HL-60 (cell line): ENCODE data around the gene PKIB.
"Not testable (repeated sequence)": the region's sequence is repeated elsewhere in the genome, so short reads cannot be mapped to it uniquely, and the experiment has no call there.

ENCODE experiments used
- DNase-seq, 2 experiments: peaks; one replicate each; pipeline ENCODE4 v3.0.0-alpha.2; 2010 to 2020; ENCODE audit warnings: low read depth in 1 of 2, low spot score in 1 of 2
- H3K27ac ChIP-seq: fragments of 250-450 bp; sonication (Bioruptor Pico); replicated peaks from 2 replicates; pipeline ENCODE4 v1.5.1; 2020; ENCODE audit warnings: mild to moderate bottlenecking, moderate library complexity
- H3K27me3 ChIP-seq: fragments of 250-450 bp; sonication (Bioruptor Pico); 2 replicates; pipeline ENCODE4 v1.5.1; 2021; ENCODE audit warnings: mild to moderate bottlenecking, moderate library complexity; ENCODE audit not compliant: insufficient read depth, poor library complexity, severe bottlenecking
- H3K4me3 ChIP-seq: replicated peaks from 2 replicates; pipeline ENCODE4 v1.5.1; 2011; ENCODE audit warnings: mild to moderate bottlenecking, control low read depth, low read length; ENCODE audit not compliant: insufficient read depth
- GABPA ChIP-seq: IDR thresholded peaks from 2 replicates; pipeline ENCODE4 v1.6.1; 2012; ENCODE audit warnings: low read depth
- POLR2AphosphoS5 ChIP-seq: IDR thresholded peaks from 2 replicates; pipeline ENCODE4 v1.6.1; 2012; ENCODE audit warnings: low read depth
- SPI1 ChIP-seq: IDR thresholded peaks from 2 replicates; pipeline ENCODE4 v1.6.1; 2012; ENCODE audit warnings: low read depth, mild to moderate bottlenecking, borderline replicate concordance
- TF ChIP-seq, protein P1 (sequence below): IDR thresholded peaks from one replicate; pipeline ENCODE4 v1.5.1; 2011; ENCODE audit warnings: low read length, control low read depth, inconsistent platforms; ENCODE audit not compliant: insufficient read depth
- TF ChIP-seq, protein P2 (sequence below): IDR thresholded peaks from 2 replicates; pipeline ENCODE4 v1.6.1; 2012; ENCODE audit warnings: low read depth; ENCODE audit not compliant: insufficient replicate concordance

Gene PKIB

DNA sequence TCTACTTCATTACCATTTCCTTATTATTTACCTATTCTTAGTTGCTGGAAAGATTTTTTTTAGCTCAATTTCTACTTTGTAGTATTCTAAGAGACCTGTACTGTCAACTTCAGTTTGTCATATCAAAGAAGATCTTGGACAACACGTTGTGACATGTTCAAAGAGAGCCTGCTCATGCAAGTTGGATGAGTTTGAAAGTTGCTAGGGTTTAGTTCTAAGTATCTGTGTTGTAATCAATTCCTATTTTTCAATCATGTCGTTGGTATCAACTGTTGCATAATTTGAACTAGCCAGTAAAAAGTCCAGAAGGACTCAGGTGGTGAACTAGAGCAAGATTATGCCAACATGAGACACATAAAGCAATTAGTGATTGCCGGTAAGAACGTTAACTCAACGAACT is 30.2 kb downstream of the PKIB start:
- Histone ChIP-seq H3K27me3 (peaks cover 2% of the 10 kb centered on the region), H3K4me3 (no peak overlapping the region), H3K27ac (no peak overlapping the region)
- TF ChIP-seq, protein P1, sequence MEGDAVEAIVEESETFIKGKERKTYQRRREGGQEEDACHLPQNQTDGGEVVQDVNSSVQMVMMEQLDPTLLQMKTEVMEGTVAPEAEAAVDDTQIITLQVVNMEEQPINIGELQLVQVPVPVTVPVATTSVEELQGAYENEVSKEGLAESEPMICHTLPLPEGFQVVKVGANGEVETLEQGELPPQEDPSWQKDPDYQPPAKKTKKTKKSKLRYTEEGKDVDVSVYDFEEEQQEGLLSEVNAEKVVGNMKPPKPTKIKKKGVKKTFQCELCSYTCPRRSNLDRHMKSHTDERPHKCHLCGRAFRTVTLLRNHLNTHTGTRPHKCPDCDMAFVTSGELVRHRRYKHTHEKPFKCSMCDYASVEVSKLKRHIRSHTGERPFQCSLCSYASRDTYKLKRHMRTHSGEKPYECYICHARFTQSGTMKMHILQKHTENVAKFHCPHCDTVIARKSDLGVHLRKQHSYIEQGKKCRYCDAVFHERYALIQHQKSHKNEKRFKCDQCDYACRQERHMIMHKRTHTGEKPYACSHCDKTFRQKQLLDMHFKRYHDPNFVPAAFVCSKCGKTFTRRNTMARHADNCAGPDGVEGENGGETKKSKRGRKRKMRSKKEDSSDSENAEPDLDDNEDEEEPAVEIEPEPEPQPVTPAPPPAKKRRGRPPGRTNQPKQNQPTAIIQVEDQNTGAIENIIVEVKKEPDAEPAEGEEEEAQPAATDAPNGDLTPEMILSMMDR = no peak
- no peak for DNase-seq

DNA sequence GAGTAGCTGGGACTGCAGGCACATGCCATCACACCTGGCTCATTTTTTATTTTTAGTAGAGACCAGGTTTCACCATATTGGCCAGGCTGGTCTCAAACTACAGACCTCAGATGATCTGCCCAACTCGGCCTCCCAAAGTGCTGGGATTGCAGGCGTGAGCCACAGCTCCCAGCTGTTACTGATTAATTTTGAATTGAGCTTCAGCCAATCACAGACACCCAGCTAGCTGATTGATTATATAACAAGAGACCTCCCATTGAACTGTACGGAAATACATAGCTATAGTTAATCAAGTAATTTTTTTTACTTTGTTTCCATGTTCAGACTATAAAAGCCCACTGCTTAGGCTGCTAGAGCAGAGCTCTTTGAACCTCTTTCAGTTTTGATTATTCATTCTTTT is 31.6 kb downstream of the PKIB start:
- TF ChIP-seq SPI1 = no peak
- TF ChIP-seq, protein P2, sequence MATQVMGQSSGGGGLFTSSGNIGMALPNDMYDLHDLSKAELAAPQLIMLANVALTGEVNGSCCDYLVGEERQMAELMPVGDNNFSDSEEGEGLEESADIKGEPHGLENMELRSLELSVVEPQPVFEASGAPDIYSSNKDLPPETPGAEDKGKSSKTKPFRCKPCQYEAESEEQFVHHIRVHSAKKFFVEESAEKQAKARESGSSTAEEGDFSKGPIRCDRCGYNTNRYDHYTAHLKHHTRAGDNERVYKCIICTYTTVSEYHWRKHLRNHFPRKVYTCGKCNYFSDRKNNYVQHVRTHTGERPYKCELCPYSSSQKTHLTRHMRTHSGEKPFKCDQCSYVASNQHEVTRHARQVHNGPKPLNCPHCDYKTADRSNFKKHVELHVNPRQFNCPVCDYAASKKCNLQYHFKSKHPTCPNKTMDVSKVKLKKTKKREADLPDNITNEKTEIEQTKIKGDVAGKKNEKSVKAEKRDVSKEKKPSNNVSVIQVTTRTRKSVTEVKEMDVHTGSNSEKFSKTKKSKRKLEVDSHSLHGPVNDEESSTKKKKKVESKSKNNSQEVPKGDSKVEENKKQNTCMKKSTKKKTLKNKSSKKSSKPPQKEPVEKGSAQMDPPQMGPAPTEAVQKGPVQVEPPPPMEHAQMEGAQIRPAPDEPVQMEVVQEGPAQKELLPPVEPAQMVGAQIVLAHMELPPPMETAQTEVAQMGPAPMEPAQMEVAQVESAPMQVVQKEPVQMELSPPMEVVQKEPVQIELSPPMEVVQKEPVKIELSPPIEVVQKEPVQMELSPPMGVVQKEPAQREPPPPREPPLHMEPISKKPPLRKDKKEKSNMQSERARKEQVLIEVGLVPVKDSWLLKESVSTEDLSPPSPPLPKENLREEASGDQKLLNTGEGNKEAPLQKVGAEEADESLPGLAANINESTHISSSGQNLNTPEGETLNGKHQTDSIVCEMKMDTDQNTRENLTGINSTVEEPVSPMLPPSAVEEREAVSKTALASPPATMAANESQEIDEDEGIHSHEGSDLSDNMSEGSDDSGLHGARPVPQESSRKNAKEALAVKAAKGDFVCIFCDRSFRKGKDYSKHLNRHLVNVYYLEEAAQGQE = no peak
- TF ChIP-seq, protein P1 = no peak
- no peak for TF ChIP-seq POLR2AphosphoS5
- TF ChIP-seq GABPA = no peak
- DNase-seq = no peak
- Histone ChIP-seq H3K27ac (no peak overlapping the region), H3K27me3 (peaks cover 2% of the 10 kb centered on the region), H3K4me3 (no peak overlapping the region)

DNA sequence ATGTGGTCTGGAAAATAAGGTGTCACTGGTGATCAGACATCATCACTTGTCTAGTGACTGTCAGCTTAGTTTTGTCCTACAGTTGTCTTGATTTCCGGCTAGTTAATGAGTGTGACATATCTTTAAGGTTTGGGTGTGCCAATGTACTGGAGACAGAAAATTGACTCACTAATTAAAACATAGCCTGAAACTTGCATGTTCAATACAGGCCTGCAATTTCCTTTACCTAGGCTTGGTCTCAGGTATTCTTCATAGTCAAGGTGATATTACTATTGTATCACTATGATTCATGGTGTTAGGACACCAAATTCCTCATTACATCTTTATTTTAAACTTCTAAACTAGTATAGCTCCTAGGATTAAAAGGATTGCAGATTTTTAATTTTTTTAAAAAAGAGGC is 32.4 kb downstream of the PKIB start:
- not testable (repeated sequence) for H3K27me3 ChIP-seq

DNA sequence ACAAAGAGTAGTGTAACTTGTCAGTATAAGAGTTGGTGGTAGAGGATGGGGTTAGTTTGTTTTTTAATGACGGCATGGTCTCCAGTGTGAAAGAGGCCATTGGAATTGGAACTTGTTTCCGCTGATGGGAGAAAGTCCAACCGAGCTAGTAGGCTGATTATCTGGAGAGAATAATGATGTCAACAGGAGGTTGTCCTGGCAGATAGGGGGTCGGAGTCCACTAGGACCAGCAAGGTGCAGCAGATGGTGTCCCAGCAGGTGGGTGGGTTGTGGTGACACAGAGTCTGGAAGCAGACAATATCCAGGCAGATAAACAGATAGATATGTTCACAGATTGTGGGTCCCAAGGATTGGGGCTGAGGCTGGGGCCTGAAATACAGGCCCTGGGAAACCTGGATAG is 35.1 kb downstream of the PKIB start:
- TF ChIP-seq SPI1 (no peak), POLR2AphosphoS5 (no peak), GABPA (no peak)
- TF ChIP-seq, protein P2 = no peak
- TF ChIP-seq, protein P1 = no peak
- DNase-seq = no peak
- Histone ChIP-seq H3K27ac (no peak overlapping the region), H3K27me3 (no peaks in the 10 kb centered on the region), H3K4me3 (no peak overlapping the region)

More for the DNA sequence above, 32.4 kb downstream of the PKIB start:
- DNase-seq, H3K4me3 ChIP-seq, H3K27ac ChIP-seq: not testable (repeated sequence)
